ENCODE results near the gene NUP43. TPM values are rescaled to one million over a fixed set of nuclear protein-coding genes. Genes with fewer than 3 reads are reported as not detected.

Gene NUP43
- total RNA-seq (2016; rRNA removed; fragmentation: Illumina TruSeq; extraction: Trizol) (85.1 and 148 TPM in 2 replicates), polyA plus RNA-seq (2011; rRNA removed) (33.0 and 38.9 TPM in 2 replicates), polyA minus RNA-seq (2011; rRNA and poly(A)+ RNA removed; ENCODE audit: low replicate concordance) (92.6 and 112 TPM in 2 replicates), Bru-seq, nascent RNA (percentile 79 among the genes with signal in this experiment), BruChase-seq, experiment 1, labeled RNA remaining after a 6-hour chase (percentile 91 among the genes with signal in this experiment), BruChase-seq, experiment 2, labeled RNA remaining after a 2-hour chase (percentile 91 among the genes with signal in this experiment)
- 12.9 and 14.6 TPM in 2 replicates for total RNA-seq (2016; cell fraction: cytosol; rRNA removed; fragmentation: Illumina TruSeq; extraction: Trizol; ENCODE audit: low read depth)
- total RNA-seq (2016; cell fraction: insoluble cytoplasmic fraction; rRNA removed; fragmentation: Illumina TruSeq; extraction: Trizol), result 88.2 and 150 TPM in 2 replicates
- total RNA-seq (2016; cell fraction: membrane; rRNA removed; fragmentation: Illumina TruSeq; extraction: Trizol), result 37.4 and 44.8 TPM in 2 replicates
- total RNA-seq (2016; cell fraction: nucleus; rRNA removed; fragmentation: Illumina TruSeq; extraction: Trizol), result 50.3 and 56.3 TPM in 2 replicates
- 16.9 and 17.1 TPM in 2 replicates for polyA plus RNA-seq (2011; cell fraction: cytosol; rRNA removed)
- 20.9 and 25.1 TPM in 2 replicates for polyA plus RNA-seq (2011; cell fraction: nucleus; rRNA removed)
- 20.9 and 26.3 TPM in 2 replicates for polyA plus RNA-seq (2012)
- 4.1 and 4.3 TPM in 2 replicates for polyA plus RNA-seq (2016; cell fraction: cytosol; fragmentation: Illumina TruSeq; extraction: Trizol; ENCODE audit: low read depth)
- 65.8 and 72.7 TPM in 2 replicates for polyA plus RNA-seq (2016; cell fraction: insoluble cytoplasmic fraction; fragmentation: Illumina TruSeq; extraction: Trizol; ENCODE audit: low read depth)
- 14.1 and 16.4 TPM in 2 replicates for polyA plus RNA-seq (2016; cell fraction: membrane; fragmentation: Illumina TruSeq; extraction: Trizol; ENCODE audit: low read depth)
- 49.9 and 50.1 TPM in 2 replicates for polyA plus RNA-seq (2016; cell fraction: nucleus; fragmentation: Illumina TruSeq; extraction: Trizol; ENCODE audit: insufficient read depth, low read depth)
- polyA minus RNA-seq (2011; cell fraction: cytosol; rRNA and poly(A)+ RNA removed), result 55.7 and 62.7 TPM in 2 replicates
- polyA minus RNA-seq (2011; cell fraction: nucleus; rRNA and poly(A)+ RNA removed), result 44.9 and 55.3 TPM in 2 replicates
- long read RNA-seq, experiment 1, transcript NUP43-201 (8 exons, 3,874 nt), result major isoform, 7 of 13 reads
- long read RNA-seq, experiment 1, partial matches to known transcripts, result 4 of 13 reads
- long read RNA-seq, experiment 1, other reads (novel, unspliced or antisense), result 2 of 13 reads
- long read RNA-seq, experiment 2, partial matches to known transcripts, result 0 of 30 reads
- long read RNA-seq, experiment 2, other reads (novel, unspliced or antisense), result 30 of 30 reads

GRCh38 chr6:149746147-149746946, at the start of gene NUP43:
NUP43 (minus strand) TSS chr6:149746529; CDS start chr6:149746495, 34 bp downstream.
- ChIA-PET POLR2A (interaction anchor here (1.0 to 7.6 kb wide), 3 partner anchors 10 to 29 kb away, joined by 3 to 77 read pairs (median 4); partner anchors contain the start of gene LATS1), CTCF (ENCODE audit: low intra/inter-chr PET ratio, low total read pairs) (interaction anchor here (1.3 kb wide), 1 partner anchor 23 kb away, joined by 3 read pairs; no protein-coding TSS in a partner anchor)
- H3K9me3 ChIP-seq (ENCODE audit: low read length), result no peaks in the 10 kb centered on the region
- H2AFZ ChIP-seq (ENCODE audit: low read length), result peak within 1 kb of the TSS; percentile 81
- no peaks in the 10 kb centered on the region; a peak in 1 of 5 replicates for H3K27me3 ChIP-seq (ENCODE audit: control insufficient read depth in 1 of 2, insufficient read depth in 2 of 2, low read length in 2 of 2)
- peaks cover 33% of the 10 kb centered on the region for H3K4me1 ChIP-seq (ENCODE audit: insufficient read depth, low read length)
- H3K9ac ChIP-seq (ENCODE audit: insufficient read depth, low read depth, low read length), result peak within 1 kb of the TSS; percentile 91
- FAIRE-seq (peak; percentile 85), DNase-seq (ENCODE audit: low spot score) (peak; percentile 95), ATAC-seq (peak; percentile 73)
- peak within 1 kb of the TSS; percentile 82 for H3K4me2 ChIP-seq (ENCODE audit: low read depth, low read length)
- H4K20me1 ChIP-seq (ENCODE audit: insufficient read depth, low read length), result peaks cover 13% of the 10 kb centered on the region
- in situ Hi-C loops (cut with HindIII; ENCODE audit: extremely low pct_ligation_motif_present, low pct_unique_long_range_greater_than_20kb) (no loop called here), intact Hi-C loops (cut with micrococcal nuclease; ENCODE audit: unreplicated experiment) (loop anchor here (1.0 to 5.0 kb wide), 2 partner anchors 22 to 116 kb away; partner anchors contain the start of gene LRP11)
- peaks cover 35% of the 10 kb centered on the region for H3K79me2 ChIP-seq (ENCODE audit: insufficient read depth, low read length)
- H3K4me3 ChIP-seq (replicated peaks in 1 of 3; ENCODE audit: insufficient read depth in 1 of 3, low read depth in 2 of 3, low read length in 3 of 3), result peak within 1 kb of the TSS; percentile 78 to 98 (median 92)
- peaks cover 3 to 22% of the 10 kb centered on the region in 2 experiments; a peak in 4 of 5 replicates for H3K36me3 ChIP-seq (replicated peaks in 1 of 2; ENCODE audit: control insufficient read depth in 1 of 2, insufficient read depth in 2 of 2, low read length in 2 of 2)
- WGBS (ENCODE audit: low lambda C conversion rate), result 3% methylated on average over 31 of the region's 41 CpGs
- TSS peak; percentile 62 for BruUV-seq (replicated peaks)
- peak within 1 kb of the TSS; percentile 84 for H3K27ac ChIP-seq (ENCODE audit: extremely low read length, insufficient read depth, low read length)
- TF ChIP-seq SOX13 (IDR thresholded peaks at IDR 0.05) (no peak), SOX13 (CRISPR knock-in tag; conservative IDR thresholded peaks at IDR 0.05 in 1 of 2, IDR thresholded peaks at IDR 0.05 in 1 of 2) (peak in 1 of 2 experiments; percentile 57; a peak in 1 of 4 replicates), U2AF1 (optimal IDR thresholded peaks at IDR 0.05; ENCODE audit: low read depth, low read length) (peak; percentile 32), THRA (CRISPR knock-in tag; IDR thresholded peaks at IDR 0.05; ENCODE audit: borderline replicate concordance) (peak; percentile 81), EED (CRISPR knock-in tag; IDR thresholded peaks at IDR 0.05) (peak; percentile 81; the same call in 1 of the 2 replicates), ZFP91 (CRISPR knock-in tag; IDR thresholded peaks at IDR 0.05; ENCODE audit: borderline replicate concordance) (peak; percentile 96), MTF2 (CRISPR knock-in tag; IDR thresholded peaks at IDR 0.05; ENCODE audit: borderline replicate concordance) (no peak), NR2F2 (IDR thresholded peaks at IDR 0.05; ENCODE audit: borderline replicate concordance, low read depth) (peak; percentile 64; the same call in 1 of the 2 replicates), ZNF784 (CRISPR knock-in tag; IDR thresholded peaks at IDR 0.05; ENCODE audit: borderline replicate concordance) (peak; percentile 97), ZNF580 (CRISPR knock-in tag; IDR thresholded peaks at IDR 0.05; ENCODE audit: borderline replicate concordance, low read depth) (peak; percentile 89; the same call in 1 of the 2 replicates), THYN1 (CRISPR knock-in tag; IDR thresholded peaks at IDR 0.05; ENCODE audit: borderline replicate concordance, low read depth) (no peak), ZNF768 (CRISPR knock-in tag; IDR thresholded peaks at IDR 0.05) (peak; percentile 12)

Measured in HepG2 (cell line).